Keratinocyte (primary cell): ENCODE measurements around the gene OVOL2. TPM values are rescaled to one million over a fixed set of nuclear protein-coding genes. Genes with fewer than 3 reads are reported as not detected.
"Not testable (repeated sequence)": the region's sequence is repeated elsewhere in the genome, so short reads cannot be mapped to it uniquely, and the experiment has no call there.

Source experiments
- DNase-seq: peaks from one replicate; pipeline ENCODE4 v3.0.0-alpha.2; 2011; ENCODE audit warnings: low read depth, missing footprints, low spot score
- FAIRE-seq: peaks from 2 replicates; lab custom pipeline; 2011; peaks lifted over from hg19 to GRCh38; lab: Jason Lieb, UNC
- H2AFZ ChIP-seq: 2 replicates; pipeline ENCODE4 v1.6.0; 2012; ENCODE audit warnings: low read length, control low read depth, inconsistent platforms; ENCODE audit not compliant: control insufficient read depth
- H3K27ac ChIP-seq: 2 replicates; pipeline ENCODE4 v1.5.1; 2011; ENCODE audit warnings: low read length; ENCODE audit not compliant: control insufficient read depth, insufficient read depth
- H3K27me3 ChIP-seq: 3 replicates; pipeline ENCODE4 v1.6.0; 2011; ENCODE audit warnings: low read length; ENCODE audit not compliant: control insufficient read depth, insufficient read depth; ENCODE audit errors: extremely low read depth
- H3K36me3 ChIP-seq, 2 experiments: 2 replicates in 1 of 2; 3 replicates in 1 of 2; pipeline ENCODE4 v1.5.1; 2011; ENCODE audit warnings: low read length in 2 of 2, mild to moderate bottlenecking in 1 of 2; ENCODE audit not compliant: control insufficient read depth in 2 of 2, insufficient read depth in 2 of 2; ENCODE audit errors: extremely low read depth in 1 of 2
- H3K4me1 ChIP-seq: 3 replicates; pipeline ENCODE4 v1.5.1; 2011; ENCODE audit warnings: low read length; ENCODE audit not compliant: control insufficient read depth, insufficient read depth; ENCODE audit errors: extremely low read depth
- H3K4me2 ChIP-seq: 3 replicates; pipeline ENCODE4 v1.6.0; 2011; ENCODE audit warnings: low read depth, low read length; ENCODE audit not compliant: control insufficient read depth, insufficient read depth; ENCODE audit errors: extremely low read depth
- H3K4me3 ChIP-seq, 3 experiments: fragments of 200-600 bp in 1 of 3; sonication (generic) in 1 of 3; 2 replicates in 2 of 3; 3 replicates in 1 of 3; pipeline ENCODE4 v1.5.1; 2011 to 2016; ENCODE audit warnings: low read length in 3 of 3, mild to moderate bottlenecking in 3 of 3, control low read depth in 2 of 3, inconsistent platforms in 1 of 3, low read depth in 1 of 3, mixed read lengths in 1 of 3, mixed run types in 1 of 3, moderate library complexity in 1 of 3; ENCODE audit not compliant: control insufficient read depth in 2 of 3, insufficient read depth in 2 of 3; ENCODE audit errors: extremely low read depth in 1 of 3
- H3K79me2 ChIP-seq: 2 replicates; pipeline ENCODE4 v1.6.0; 2012; ENCODE audit warnings: low read length; ENCODE audit not compliant: control insufficient read depth, insufficient read depth
- H3K9ac ChIP-seq: 3 replicates; pipeline ENCODE4 v1.6.0; 2011; ENCODE audit warnings: low read length; ENCODE audit not compliant: control insufficient read depth, insufficient read depth; ENCODE audit errors: extremely low read depth
- H3K9me1 ChIP-seq: 3 replicates; pipeline ENCODE4 v1.6.0; 2011; ENCODE audit warnings: low read length; ENCODE audit not compliant: control insufficient read depth, insufficient read depth; ENCODE audit errors: extremely low read depth
- H3K9me3 ChIP-seq: 2 replicates; pipeline ENCODE4 v1.5.1; 2012; ENCODE audit warnings: low read depth, low read length; ENCODE audit not compliant: control insufficient read depth
- H4K20me1 ChIP-seq: 3 replicates; pipeline ENCODE4 v1.6.0; 2011; ENCODE audit warnings: low read length; ENCODE audit not compliant: control insufficient read depth, insufficient read depth; ENCODE audit errors: extremely low read depth
- EZH2 ChIP-seq: IDR thresholded peaks from one replicate; pipeline ENCODE4 v1.6.1; 2012; ENCODE audit warnings: inconsistent platforms, mild to moderate bottlenecking, low read length, moderate library complexity
- dilution Hi-C: fragments of 300-500 bp; cut with MboI; formaldehyde crosslinking; loops from one replicate; pipeline ENCODE4 v1.7.0; 2020; ENCODE audit warnings: low sequenced_read_pairs; ENCODE audit not compliant: extremely low pct_ligation_motif_present
- polyA plus RNA-seq, 5 experiments: library from polyadenylated mRNA; depleted of rRNA in 3 of 5; stranded (reverse) in 3 of 5; stranded (forward) in 1 of 5; unstranded in 1 of 5; fragments of >200 nt; gene quantifications; 1 replicate in 1 of 5; 2 replicates in 3 of 5; 3 replicates in 1 of 5; pipeline versions ENCODE4 v1.2.1 to v1.2.3, GENCODE V29; 2011 to 2012; ENCODE audit warnings: missing spikeins in 2 of 5, low read depth in 1 of 5, low replicate concordance in 1 of 5
- TF ChIP-seq, protein P1 (sequence below), 3 experiments: IDR thresholded peaks in 1 of 3; conservative IDR thresholded peaks in 1 of 3; optimal IDR thresholded peaks in 1 of 3; 2 replicates in 2 of 3; 3 replicates in 1 of 3; pipeline versions ENCODE3 to v1.5.1; 2011; ENCODE audit warnings: low read length in 3 of 3, mild to moderate bottlenecking in 3 of 3, moderate library complexity in 2 of 3, control low read depth in 1 of 3, inconsistent platforms in 1 of 3; ENCODE audit not compliant: insufficient read depth in 2 of 3; ENCODE audit errors: extremely low read depth in 1 of 3

Gene OVOL2
- polyA plus RNA-seq, 1 donor (not counting 4 experiments of a cell fraction or from before 2014, with no cell fraction given) = 4.3 TPM

DNA sequence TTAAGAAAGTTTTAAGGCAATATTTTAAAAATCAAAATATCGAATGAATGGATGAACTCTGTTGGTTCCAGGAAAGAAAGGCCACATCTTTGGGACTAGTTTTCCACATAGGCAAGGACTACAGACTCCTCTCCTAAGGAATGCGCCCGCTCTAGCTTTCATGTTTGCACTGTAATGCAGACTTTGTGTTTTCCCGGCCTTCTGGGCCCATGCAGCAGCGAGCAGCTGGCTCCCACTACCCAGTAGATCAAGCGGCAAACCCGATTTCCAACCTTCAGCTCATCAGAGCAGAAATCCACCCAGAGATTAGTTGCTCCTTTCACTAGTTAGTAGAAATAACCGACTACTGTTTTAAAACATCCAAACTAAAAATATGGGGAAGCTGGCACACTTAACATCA is 27.7 kb downstream of the OVOL2 start:
- no peak overlapping the region for H3K27ac ChIP-seq
- H3K27me3 ChIP-seq = no peaks in the 10 kb centered on the region
- H3K4me2 ChIP-seq = no peak overlapping the region
- no peak for TF ChIP-seq EZH2
- TF ChIP-seq, protein P1, sequence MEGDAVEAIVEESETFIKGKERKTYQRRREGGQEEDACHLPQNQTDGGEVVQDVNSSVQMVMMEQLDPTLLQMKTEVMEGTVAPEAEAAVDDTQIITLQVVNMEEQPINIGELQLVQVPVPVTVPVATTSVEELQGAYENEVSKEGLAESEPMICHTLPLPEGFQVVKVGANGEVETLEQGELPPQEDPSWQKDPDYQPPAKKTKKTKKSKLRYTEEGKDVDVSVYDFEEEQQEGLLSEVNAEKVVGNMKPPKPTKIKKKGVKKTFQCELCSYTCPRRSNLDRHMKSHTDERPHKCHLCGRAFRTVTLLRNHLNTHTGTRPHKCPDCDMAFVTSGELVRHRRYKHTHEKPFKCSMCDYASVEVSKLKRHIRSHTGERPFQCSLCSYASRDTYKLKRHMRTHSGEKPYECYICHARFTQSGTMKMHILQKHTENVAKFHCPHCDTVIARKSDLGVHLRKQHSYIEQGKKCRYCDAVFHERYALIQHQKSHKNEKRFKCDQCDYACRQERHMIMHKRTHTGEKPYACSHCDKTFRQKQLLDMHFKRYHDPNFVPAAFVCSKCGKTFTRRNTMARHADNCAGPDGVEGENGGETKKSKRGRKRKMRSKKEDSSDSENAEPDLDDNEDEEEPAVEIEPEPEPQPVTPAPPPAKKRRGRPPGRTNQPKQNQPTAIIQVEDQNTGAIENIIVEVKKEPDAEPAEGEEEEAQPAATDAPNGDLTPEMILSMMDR (optimal IDR thresholded peaks at IDR 0.05 in 1 of 3, IDR thresholded peaks at IDR 0.05 in 1 of 3, conservative IDR thresholded peaks at IDR 0.05 in 1 of 3; ENCODE audit: extremely low read depth in 1 of 3, insufficient read depth in 2 of 3, low read length in 3 of 3) = no peak
- H3K4me1 ChIP-seq = no peaks in the 10 kb centered on the region
- no peaks in the 10 kb centered on the region for H3K79me2 ChIP-seq
- no peak overlapping the region for H3K9ac ChIP-seq
- H3K36me3 ChIP-seq = peaks cover 2 to 8% of the 10 kb centered on the region in 2 experiments
- H3K9me3 ChIP-seq = no peaks in the 10 kb centered on the region
- no peak overlapping the region for H3K4me3 ChIP-seq
- no peaks in the 10 kb centered on the region for H3K9me1 ChIP-seq
- FAIRE-seq = no peak
- H2AFZ ChIP-seq = no peak overlapping the region
- no peaks in the 10 kb centered on the region for H4K20me1 ChIP-seq
- no peak for DNase-seq
- dilution Hi-C loops = no loop called here

DNA sequence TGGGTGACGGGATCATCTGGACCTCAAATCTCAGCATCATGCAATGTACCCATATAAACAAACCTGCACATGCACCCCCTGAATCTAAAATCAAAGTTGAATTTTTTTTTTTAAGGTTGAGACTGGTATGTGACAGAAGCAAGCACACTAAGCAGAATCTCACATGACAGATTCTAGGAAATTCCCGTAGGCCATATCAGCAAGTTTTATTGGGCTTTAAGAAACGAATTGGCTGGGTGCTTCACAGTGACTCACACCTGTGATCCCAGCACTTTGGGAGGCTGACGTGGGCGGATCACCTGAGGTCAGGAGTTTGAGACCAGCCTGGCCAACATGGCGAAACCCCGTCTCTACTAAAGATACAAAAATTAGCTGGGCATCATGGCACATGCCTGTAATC is 30.7 kb downstream of the OVOL2 start:
- not testable (repeated sequence) for DNase-seq, H3K27ac ChIP-seq
- H3K36me3 ChIP-seq = peaks cover 14 to 17% of the 10 kb centered on the region in 2 experiments

DNA sequence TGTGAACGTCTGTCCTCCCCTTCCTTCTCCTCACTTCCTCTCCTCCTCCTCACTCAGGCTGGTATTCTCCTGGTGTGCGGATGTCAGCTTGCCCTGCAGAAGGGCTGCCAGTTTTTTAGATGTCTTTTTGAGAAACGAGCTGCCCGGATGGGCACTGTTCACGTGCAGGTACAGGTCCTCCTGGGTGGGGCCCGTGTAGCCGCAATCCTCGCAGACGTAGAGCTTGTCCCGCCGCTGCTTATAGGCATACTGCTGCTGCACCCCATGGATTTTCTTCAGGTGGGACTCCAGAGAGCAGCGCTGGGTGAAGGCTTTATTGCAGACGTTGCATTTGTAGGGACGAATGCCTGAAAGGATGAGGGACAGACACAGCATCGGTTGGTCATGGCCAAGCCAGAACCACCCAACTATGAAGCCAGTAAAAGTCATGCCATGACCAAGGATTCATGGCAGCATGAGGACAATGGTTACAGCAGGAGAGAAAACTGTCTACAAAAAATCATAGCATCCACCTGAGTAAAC is 33.0 kb downstream of the OVOL2 start:
- no peak for FAIRE-seq
- Histone ChIP-seq H3K9me3 (no peaks in the 10 kb centered on the region), H3K9ac (no peak overlapping the region), H3K9me1 (no peaks in the 10 kb centered on the region), H3K79me2 (no peaks in the 10 kb centered on the region), H3K27me3 (no peaks in the 10 kb centered on the region), H2AFZ (no peak overlapping the region), H3K36me3 (peaks cover 16 to 22% of the 10 kb centered on the region in 2 experiments), H3K4me3 (no peak overlapping the region), H3K4me1 (no peaks in the 10 kb centered on the region), H3K27ac (no peak overlapping the region), H4K20me1 (no peaks in the 10 kb centered on the region), H3K4me2 (no peak overlapping the region)
- no peak for TF ChIP-seq EZH2
- DNase-seq = no peak
- dilution Hi-C loops = no loop called here

More for the DNA sequence above, 30.7 kb downstream of the OVOL2 start:
- FAIRE-seq, H3K9me3 ChIP-seq, H4K20me1 ChIP-seq, H3K4me1 ChIP-seq, H3K79me2 ChIP-seq, H3K9me1 ChIP-seq, H3K27me3 ChIP-seq, H3K9ac ChIP-seq, H3K4me3 ChIP-seq, H2AFZ ChIP-seq, H3K4me2 ChIP-seq, dilution Hi-C loops: not testable (repeated sequence)
